HuH-7 (cell line): ENCODE measurements around the gene C1orf226.
A peak's percentile ranks its signal among the peaks of the same experiment; 100 is the strongest.

Source experiments
- DNase-seq: peaks from one replicate; pipeline ENCODE4 v3.0.0; 2011; ENCODE audit warnings: low spot score

C1orf226 gene

DNA sequence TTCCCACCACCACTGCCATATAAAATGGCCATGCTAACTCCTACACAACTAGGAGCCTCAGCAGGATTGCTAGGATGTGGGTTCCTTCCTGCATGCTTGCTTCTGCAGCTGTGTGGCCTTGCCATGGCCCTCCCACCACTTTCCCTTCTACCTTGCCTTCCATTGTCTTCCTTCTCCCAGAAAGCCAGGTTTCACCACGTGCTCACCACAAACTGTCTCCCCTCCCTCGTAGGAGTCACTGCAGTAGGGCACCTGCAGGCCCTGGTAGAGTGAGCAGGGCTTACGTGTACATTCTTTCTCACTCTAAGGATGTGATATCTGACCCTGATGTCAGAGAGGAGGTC, 3.7 kb downstream of the C1orf226 start:
- no peak for DNase-seq

DNA sequence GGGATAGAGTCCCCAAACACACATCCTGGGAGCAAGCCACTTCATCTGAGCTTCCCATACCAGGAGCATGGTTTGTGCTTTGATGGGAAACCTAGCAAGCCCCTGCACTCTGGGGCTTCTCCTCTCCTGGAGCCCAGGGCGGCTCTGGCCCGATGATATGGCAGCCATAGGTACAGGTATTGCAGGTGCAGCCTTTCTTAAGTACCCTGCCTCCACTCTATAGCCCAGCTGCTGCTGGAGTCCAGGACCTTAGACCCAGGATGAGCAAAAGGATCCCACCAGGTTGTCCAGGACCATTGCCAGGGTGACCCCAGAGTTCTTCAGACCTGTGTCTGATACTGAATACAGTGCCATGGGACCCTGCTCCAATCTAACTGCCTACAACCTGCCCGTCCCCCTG, 4.2 kb downstream of the C1orf226 start:
- no peak for DNase-seq

DNA sequence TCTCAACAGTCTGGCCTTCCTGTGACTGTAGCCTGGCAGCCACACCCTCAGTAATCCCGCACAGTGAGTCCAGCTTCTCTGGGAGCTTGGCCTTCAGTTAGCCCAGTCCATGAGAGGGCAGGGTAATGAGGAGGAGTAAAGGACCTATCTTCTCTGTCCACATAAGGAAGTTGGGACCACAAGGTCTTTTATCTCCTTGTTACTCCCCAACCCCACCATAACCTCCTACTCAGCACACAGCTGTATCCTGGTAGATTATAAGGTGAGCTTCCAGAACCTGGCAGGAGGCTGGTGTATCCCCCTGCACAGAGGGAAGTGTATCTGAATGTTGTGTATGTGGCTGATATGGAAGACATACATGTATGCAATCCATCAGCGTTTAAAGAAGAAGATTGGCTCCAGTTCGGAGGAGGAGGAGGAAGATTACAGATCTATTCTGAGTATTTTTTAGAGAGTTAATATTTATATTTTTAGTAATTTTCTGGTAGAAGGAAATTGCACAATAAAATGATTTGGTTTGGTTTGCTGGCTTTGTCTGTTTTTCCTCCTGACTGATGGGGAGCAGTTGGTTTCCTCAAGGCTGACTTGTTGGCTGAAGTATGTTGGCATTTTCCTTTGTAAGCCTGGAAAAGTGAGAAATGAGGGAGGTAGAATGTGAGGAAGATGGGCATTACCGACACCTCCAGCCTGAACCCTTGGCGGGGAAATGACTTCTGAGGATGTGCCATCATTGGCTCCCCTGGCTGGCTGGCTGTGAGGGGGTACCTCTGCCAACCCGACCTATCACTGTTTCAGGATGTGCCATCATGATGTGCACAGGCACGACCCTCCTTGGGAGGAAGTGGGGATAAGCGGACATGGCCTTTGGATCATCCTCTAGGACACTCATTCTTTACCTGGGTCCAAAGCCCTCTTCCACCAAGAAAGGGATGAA, 5.0 kb downstream of the C1orf226 start:
- DNase-seq = no peak

DNA sequence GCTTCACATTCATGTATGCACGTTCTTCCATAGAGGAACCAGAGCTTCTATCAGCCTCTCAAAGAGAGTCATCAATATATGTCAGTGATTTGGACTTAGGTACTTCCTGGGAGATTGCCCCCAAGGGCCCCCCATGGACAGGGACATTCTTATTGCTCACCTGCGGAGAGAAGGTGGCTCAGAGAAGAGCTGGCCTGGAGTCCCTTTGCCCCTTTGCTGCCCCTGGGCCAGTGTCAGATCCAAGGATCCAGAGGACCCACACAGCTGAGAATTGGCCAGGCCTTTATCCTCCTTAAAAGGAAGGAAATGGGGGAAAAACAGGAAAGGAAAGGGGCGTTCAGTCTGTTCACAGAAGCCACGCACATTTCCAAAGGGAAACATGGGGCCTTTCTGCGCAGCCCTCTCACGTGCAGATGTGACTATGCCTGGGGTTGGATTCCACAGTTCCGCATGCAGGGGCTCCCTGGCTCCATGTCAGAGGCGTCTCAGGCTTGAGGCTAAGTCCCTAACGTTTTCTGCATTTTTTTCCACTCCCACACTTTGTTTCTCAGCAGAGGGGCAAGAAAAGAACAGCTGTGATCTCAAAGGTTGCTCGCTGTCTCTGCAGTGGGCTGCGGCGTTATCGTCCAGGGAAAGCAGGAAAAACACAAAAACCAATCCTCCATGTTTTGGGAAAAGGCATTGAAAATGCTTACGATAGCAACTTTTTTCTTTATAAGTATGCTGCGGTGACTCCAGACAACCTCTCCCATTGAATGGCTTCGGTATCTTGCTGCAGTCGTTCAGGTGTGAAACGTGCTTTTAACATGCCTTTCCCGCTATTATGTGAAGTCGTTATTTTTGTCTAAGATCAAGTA, 5.9 kb downstream of the C1orf226 start:
- no peak for DNase-seq

DNA sequence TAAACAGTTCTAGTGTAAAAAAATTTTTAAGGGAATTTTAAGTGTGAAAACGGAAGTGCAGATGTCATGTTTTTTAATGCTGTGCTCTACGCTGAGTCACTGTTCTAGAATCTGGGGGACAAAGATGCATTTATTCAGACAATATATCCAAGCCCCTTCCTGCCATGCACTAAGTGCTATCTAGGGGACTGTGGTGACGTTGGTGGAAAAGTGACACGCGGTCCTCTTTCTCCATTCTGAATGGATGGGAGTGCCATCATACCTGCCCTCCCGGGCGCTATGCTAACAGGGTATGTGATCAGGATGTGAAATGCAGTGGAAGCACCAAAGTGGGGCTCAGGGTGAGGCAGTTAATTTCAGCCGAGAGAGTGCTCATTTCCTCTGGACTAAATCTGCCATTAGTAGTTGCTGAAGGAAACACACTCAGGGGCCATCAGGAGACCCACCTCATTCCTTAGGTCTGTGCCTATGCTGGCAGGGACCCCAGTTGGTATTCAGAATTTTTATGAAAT, 6.6 kb downstream of the C1orf226 start:
- DNase-seq = no peak

DNA sequence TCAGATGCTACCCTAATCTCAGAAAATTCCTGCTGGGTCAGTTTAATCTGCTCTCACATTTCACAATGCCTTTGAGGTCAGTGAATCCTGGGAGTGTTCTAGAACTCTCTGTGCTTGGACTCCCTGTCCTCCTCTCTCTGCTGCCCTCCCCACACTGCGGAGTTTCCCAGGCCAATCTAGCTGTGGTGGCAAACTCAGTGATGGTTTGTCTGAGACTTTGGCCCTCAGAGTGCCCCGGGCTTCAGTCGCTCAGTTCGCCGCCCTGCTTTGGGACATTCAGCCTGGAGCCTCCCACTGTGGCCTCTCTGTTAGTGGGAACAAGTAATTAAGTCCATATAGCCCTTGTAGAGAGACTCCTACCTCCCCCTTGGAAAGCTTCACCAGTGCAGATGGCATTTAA, 7.1 kb downstream of the C1orf226 start:
- DNase-seq = no peak

DNA sequence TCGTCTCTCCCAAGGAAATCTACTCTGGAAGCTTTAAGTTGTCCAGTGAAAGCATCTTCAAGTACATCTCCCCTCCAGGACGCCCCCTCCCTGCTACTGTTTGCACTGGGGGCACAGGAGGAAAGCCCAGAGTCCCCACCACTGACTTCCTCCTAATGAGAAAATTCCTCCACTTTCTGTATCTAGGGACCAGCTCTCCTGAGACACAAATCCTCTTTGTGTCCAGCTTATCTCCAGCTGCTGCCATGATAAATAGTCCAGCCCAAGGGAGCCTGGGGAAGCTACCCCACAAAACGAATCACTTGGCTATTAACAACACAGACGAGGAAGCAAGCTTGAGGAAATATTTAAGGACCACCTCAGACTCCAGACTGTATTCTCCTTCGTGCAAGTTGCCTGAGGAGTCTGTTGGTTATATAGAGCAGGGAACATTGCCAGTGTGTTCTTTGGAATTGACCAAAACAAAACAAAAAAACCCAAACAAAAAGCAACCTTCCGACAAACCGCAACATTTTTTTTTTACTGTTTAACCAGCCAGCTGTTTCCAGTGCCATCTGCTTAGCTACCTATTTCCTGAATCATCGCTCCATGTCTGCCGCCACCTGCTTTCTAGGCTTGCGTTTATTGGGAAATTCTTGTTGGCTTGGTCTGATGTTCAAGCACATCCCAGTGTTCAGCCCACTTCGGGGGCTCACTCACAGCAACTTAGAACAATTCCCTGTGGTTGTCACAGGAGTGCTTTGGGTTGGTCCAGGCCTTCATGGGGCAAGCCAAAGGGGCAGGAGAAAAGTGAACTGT, 7.7 kb downstream of the C1orf226 start:
- DNase-seq = no peak

DNA sequence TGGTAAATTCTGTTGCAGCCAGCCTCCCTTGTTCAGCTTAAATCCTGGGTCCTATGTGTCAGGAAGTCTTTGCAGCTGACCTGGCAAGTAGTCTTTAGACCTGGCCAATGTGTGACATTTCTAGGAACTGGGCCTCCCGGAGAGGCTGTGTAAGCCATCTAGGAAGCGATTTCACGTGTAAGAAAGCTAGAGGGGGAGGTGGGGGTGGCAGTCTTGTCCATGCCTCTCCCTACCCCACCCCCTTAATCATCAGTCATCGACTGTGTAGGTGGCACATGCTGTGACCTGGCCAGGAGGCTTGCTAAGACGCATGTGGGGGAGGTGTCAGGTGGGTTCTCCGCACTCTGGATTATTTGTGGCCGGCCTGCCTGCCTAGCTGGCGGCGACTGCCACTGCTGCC, 8.4 kb downstream of the C1orf226 start:
- DNase-seq = no peak

DNA sequence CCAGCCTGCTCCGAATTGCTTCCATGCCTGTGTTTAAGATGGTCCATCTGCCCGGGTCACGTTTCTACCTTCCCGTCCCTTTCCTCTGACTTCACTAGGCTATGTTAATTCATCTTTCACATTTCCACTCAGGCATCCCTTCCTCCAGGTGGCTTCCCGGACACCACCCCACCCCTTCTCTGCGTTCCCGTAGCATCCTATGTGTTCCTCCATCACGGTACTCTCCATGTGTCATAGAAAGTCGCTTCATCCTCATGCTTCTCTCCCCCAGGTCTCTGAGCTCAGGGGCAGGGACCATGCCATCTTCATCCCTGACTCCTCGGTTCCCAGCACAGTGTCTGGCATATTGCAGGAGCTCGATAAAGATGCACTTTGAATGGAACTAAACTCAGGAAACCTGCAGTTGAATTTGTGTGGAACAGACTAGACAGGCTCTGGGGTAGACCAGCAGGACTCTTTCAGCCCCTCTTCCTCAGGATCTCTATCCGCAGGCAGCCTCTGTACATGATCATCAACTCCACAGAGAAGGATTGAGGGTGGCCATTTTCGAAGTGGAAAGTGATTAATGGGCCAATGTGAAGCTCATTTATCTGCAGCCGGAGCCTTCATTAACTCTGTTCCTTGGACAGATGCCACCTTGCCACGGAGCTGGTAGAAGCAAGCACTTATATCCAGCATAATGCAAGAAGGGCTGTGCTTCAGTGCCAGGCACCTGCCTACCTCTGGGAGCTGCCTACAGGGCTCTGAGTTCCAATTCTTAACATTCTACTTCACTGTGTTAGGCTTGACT, 9.1 kb downstream of the C1orf226 start:
- no peak for DNase-seq

DNA sequence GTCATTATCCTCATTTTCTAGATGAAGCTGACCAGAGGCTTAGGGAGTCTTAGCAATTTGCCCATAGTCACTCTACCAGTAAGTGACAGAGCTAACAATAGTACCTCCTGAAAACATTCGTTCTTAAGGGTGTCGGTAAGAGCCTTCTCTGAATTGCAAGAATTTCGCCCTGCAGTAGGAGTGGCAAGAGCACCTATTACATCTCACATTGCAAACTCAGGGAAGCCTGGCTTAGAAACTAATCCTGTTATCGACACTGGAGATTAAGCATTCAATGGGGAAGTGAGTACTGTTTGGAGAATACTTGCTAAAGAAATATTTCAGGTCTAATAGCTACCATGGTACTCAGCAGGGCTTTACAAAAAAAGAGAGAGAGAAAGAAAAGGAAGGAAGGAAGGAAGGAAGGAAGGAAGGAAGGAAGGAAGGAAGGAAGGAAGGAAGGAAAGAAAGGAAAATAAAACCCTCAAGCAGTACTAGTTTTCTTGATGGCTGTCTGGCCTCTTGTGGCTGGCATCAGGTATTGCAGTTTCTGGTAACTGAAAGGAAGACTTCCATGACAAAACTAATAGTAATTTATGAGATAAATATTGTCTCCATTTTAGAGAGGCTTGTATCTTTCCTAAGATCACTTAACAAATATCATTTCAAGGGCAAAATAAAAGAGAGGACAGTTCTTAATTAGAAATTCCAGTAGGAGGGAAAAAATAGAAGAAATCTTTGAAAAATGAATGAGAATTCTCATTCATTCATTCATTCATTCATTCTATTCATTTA, 10.4 kb downstream of the C1orf226 start:
- DNase-seq = peak; percentile 32

DNA sequence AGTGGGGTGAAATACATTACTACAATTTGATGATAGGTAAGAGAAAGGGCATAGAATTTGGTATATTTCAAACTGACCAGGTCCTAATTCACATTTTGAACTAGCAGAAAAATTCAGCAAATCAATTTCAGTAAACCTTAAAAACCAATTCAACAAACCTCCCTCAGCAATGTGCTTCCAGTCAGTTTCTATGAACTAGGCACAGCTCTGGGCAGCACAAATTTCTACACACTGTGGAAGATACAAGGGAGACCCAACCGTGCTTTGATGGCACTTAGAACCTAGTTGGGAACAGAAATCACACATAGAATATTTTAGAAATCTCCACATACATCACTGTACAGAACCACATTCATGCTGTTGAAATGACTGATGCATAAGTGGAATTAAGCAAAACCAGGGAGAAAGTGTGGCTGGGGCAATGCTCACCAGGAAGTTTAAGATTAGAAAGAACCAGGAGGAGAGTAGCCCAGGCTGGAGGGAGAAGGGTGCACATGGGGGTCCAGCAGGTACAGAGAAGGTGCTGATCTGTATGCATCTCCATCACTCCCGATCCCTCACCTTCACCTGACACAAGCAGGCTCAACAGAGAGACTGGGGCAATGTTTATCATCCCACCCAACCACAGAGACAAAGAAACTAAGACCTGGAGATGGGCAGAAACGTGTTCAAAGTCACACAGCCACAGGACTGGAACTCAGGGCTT, 14.8 kb downstream of the C1orf226 start:
- no peak for DNase-seq

DNA sequence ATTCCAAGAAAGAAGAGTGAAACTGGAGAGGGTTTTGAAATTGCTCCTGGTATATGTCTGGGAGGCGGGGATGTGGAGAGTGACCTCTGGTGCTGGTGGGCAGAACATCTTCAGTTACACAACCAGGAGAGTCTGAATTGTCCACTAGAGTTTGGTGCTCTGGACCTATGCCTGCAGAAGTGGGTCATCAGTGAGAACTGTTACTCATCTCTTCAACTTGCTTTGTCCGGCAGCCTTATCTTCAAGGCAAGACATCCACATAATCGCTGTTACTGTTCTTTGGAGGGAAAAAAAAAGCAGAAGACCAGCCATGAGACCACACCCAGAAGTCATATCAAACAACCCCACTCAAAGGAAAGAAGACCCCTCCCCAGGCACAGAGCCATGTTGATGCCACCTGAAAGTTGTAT, 15.5 kb downstream of the C1orf226 start:
- DNase-seq = peak; percentile 26

DNA sequence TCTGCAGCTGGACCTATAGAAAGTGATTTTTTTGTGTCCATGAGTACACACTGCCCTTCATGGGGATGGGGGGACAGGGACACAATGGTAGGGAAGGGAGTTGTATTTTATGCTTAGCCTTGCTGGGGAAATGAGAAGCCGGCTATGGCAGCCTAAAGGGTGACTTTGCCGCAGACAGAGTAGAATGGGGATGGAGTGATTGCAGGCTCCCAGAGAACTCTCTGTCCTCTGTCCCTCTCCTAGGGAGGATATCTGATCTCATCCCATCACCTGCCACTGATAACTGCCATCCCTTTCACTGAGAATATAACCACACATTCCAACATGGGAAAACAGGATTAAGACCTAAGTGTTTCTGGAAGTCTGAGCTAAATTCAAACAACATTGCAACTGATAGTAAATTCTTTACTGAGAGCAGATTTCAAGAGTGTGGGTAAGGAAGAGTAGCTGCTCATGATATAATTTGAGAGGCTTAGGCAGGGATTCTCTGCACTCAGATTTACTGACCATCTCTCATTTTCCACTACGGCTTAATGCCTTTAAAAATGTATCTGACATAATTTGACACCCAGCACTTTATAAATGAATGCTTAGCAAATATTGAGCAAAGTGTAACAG, 16.5 kb downstream of the C1orf226 start:
- no peak for DNase-seq

DNA sequence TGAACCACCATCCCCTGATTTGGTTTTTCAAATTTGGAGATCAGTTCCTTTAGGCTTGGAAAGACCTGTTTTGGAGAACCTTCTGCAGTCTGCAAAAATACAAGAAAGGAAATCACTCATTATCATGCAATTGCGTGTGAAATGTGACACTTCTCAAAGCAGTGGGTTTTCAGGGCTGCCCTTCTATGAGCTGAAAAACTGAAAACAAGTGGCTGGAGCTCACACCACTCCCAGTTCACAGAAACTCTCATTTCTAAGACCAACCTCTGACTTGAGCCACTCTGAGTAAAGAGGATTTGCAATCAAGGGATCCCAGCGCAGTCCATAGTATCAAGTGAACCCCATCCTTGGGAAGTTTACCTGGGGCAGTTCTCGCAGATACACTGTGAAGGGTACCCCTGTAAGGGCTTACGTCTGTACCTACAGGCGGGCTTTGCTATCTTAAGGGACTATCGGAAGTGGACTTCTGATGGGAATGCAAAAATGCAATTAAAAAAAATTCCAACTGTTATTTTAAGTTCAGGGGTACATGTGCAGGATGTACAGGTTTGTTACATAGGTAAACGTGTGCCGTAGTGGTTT, 17.6 kb downstream of the C1orf226 start:
- DNase-seq = no peak

DNA sequence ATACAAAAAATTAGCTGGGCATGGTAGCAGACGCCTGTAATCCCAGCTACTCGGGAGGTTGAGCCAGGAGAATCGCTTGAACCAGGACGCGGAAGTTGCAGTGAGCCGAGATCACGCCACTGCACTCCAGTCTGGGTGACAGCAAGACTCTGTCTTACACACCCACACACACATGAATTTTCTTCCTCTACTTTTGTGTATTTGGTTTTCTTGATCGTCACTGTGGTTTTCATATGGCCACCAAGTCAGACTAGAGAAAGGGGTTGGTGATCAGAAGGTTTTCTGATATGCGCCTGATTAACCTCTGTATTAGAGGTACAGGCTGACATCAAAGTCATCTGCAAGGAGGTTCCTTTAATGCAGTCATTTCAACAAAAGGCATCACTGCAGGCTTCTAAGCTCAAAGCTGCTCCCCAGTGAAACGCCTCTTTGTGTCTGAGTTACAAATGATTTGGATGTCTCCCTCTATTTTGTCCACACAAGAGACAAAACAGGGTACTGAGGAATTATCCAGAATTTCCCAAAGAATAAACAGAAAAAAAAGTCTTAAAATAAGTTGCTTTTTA, 19.3 kb downstream of the C1orf226 start:
- DNase-seq = no peak

DNA sequence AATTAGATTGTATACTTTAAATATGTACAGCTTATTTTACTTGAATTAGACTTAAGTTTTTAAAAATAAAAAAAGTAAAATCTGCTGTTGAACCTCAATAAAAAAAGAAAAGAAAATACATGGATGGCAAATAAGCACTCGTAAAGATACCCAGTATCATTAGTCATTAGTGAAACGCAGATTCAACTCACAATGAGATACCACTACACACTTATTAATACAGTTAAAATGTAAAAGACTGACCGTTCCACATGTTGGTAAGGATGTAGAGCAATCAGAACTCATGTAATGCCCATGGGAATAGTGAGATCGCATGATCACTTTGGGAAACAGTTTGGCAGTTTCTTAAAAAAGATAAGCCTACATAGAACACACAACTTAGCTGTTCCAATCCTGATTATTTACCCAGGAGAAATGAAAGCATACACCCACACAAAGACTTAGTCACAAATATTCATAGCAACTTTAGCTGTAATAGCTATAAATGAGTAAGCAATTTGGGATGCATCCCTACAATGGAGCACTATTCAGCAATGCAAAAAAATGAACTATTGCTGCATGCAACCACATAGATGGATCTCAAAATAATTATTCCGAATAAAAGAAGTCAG, 23.1 kb downstream of the C1orf226 start:
- no peak for DNase-seq

DNA sequence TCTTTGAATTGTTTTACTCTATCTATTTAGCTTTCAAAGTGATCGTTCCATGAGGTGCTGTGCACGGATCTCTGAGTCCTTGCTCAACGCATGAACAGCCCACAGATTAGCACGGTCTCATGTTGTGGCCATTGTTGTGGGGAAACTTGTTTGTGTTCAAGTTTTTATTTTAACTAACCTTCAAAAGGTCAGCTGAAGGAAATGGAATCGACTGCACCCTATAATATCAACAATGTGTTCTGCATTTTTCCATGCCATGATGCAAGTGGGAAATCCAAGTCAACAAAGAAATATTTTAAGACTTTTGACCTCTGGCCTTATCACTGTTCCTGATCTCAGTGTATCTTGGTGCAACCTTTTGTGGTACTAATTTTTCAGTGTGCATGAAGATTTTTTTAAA, 24.3 kb downstream of the C1orf226 start:
- DNase-seq = no peak

DNA sequence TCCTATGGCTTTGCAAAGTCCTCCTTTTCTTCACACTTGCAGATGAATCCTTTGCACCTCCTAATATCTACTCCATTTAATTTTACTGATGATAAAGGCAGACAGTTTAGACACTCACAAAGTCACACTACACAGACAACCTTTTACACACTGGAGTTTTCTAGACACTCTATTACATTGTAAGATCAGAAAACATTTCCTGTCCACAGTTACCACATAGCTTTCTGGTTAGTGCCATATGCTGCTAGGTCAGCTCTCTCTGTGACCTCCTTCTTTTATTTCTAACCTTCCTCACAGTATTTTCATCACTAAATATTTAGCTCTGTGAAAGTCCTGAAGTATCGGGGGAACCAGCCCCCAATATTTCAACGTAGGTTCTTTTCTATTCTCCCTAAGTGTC, 25.3 kb downstream of the C1orf226 start:
- no peak for DNase-seq
